ENCODE results near the gene STAG2. TPM values are rescaled to one million over a fixed set of nuclear protein-coding genes. Genes with fewer than 3 reads are reported as not detected.

The STAG2 gene
- total RNA-seq, 1 donor from 2014 or later, result 70.7 TPM

- TF ChIP-seq, protein P1, sequence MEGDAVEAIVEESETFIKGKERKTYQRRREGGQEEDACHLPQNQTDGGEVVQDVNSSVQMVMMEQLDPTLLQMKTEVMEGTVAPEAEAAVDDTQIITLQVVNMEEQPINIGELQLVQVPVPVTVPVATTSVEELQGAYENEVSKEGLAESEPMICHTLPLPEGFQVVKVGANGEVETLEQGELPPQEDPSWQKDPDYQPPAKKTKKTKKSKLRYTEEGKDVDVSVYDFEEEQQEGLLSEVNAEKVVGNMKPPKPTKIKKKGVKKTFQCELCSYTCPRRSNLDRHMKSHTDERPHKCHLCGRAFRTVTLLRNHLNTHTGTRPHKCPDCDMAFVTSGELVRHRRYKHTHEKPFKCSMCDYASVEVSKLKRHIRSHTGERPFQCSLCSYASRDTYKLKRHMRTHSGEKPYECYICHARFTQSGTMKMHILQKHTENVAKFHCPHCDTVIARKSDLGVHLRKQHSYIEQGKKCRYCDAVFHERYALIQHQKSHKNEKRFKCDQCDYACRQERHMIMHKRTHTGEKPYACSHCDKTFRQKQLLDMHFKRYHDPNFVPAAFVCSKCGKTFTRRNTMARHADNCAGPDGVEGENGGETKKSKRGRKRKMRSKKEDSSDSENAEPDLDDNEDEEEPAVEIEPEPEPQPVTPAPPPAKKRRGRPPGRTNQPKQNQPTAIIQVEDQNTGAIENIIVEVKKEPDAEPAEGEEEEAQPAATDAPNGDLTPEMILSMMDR (conservative IDR thresholded peaks at IDR 0.05), result no peak
- Mint-ChIP-seq H3K36me3 (ENCODE audit: low read depth) (peaks cover 5% of the 10 kb centered on the region), H3K27ac (ENCODE audit: unreplicated experiment) (no peak overlapping the region)
These were observed 27.1 kb downstream of the STAG2 start for GRCh38 chrX:123988423-123989111.

GRCh38 chrX:123989235-123989634 lies 27.7 kb downstream of the STAG2 start:
- TF ChIP-seq, protein P1 (conservative IDR thresholded peaks at IDR 0.05), result no peak
- Mint-ChIP-seq H3K4me3 (no peak overlapping the region), H3K36me3 (ENCODE audit: low read depth) (peaks cover 5% of the 10 kb centered on the region)

More at GRCh38 chrX:123988423-123989111, 27.1 kb downstream of the STAG2 start:
- no peak for DNase-seq (ENCODE audit: low read depth, low spot score)
- peaks cover 28% of the 10 kb centered on the region for H3K4me1 Mint-ChIP-seq
- no peaks in the 10 kb centered on the region for H3K27me3 Mint-ChIP-seq (ENCODE audit: low read depth)
- no peaks in the 10 kb centered on the region for H3K9me3 Mint-ChIP-seq
- no peak overlapping the region for H3K4me3 Mint-ChIP-seq

GRCh38 chrX:123990169-123990568 lies 28.7 kb downstream of the STAG2 start:
- DNase-seq (ENCODE audit: low read depth, low spot score), result no peak
- TF ChIP-seq, protein P1 (conservative IDR thresholded peaks at IDR 0.05), result no peak
- H3K4me3 Mint-ChIP-seq, result no peak overlapping the region
- H3K36me3 Mint-ChIP-seq (ENCODE audit: low read depth), result peaks cover 8% of the 10 kb centered on the region
- no peak overlapping the region for H3K27ac Mint-ChIP-seq (ENCODE audit: unreplicated experiment)
- H3K9me3 Mint-ChIP-seq, result peaks cover 4% of the 10 kb centered on the region
- no peaks in the 10 kb centered on the region for H3K27me3 Mint-ChIP-seq (ENCODE audit: low read depth)
- peaks cover 37% of the 10 kb centered on the region for H3K4me1 Mint-ChIP-seq

More at GRCh38 chrX:123989235-123989634, 27.7 kb downstream of the STAG2 start:
- Mint-ChIP-seq H3K9me3 (no peaks in the 10 kb centered on the region), H3K4me1 (peaks cover 30% of the 10 kb centered on the region), H3K27me3 (ENCODE audit: low read depth) (no peaks in the 10 kb centered on the region), H3K27ac (ENCODE audit: unreplicated experiment) (no peak overlapping the region)
- DNase-seq (ENCODE audit: low read depth, low spot score), result no peak

GRCh38 chrX:123990602-123991001 lies 29.1 kb downstream of the STAG2 start:
- peaks cover 4% of the 10 kb centered on the region for H3K9me3 Mint-ChIP-seq
- peaks cover 8% of the 10 kb centered on the region for H3K36me3 Mint-ChIP-seq (ENCODE audit: low read depth)
- TF ChIP-seq, protein P1 (conservative IDR thresholded peaks at IDR 0.05), result no peak
- H3K27me3 Mint-ChIP-seq (ENCODE audit: low read depth), result no peaks in the 10 kb centered on the region
- no peak overlapping the region for H3K4me3 Mint-ChIP-seq
- H3K27ac Mint-ChIP-seq (ENCODE audit: unreplicated experiment), result no peak overlapping the region
- DNase-seq (ENCODE audit: low read depth, low spot score), result no peak
- H3K4me1 Mint-ChIP-seq, result peaks cover 37% of the 10 kb centered on the region

DNA sequence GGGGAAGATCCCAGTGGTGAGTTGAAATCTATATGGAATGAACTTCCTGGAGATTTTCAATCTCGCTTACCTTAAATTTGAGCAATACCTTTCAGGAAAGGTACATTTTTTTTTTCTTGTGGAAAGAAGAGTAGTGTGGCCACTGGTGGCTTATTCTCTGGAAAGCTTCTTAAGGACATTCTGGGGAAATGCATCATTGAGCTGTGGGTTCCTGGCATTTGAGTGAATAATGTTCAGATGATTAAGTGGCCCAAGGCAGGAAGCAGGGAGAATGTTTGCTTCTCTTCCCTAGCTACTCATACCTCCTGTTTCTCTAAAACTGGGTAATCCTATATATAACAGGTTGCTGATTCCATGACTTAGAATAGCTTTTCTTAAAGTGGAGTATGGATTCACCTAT lies 31.8 kb downstream of the STAG2 start:
- peaks cover 9% of the 10 kb centered on the region for H3K9me3 Mint-ChIP-seq
- peaks cover 11% of the 10 kb centered on the region for H3K36me3 Mint-ChIP-seq (ENCODE audit: low read depth)
- peaks cover 29% of the 10 kb centered on the region for H3K4me1 Mint-ChIP-seq
- no peak for DNase-seq (ENCODE audit: low read depth, low spot score)
- no peak overlapping the region for H3K27ac Mint-ChIP-seq (ENCODE audit: unreplicated experiment)
- no peaks in the 10 kb centered on the region for H3K27me3 Mint-ChIP-seq (ENCODE audit: low read depth)
- H3K4me3 Mint-ChIP-seq, result no peak overlapping the region
- TF ChIP-seq, protein P1 (conservative IDR thresholded peaks at IDR 0.05), result no peak
